Astrocyte (in vitro differentiated cells and primary cell): ENCODE results near the gene KIZ. TPM values are rescaled to one million over a fixed set of nuclear protein-coding genes. Genes with fewer than 3 reads are reported as not detected.

ENCODE experiments used
- DNase-seq: peaks from one replicate; pipeline ENCODE4 v3.0.0-alpha.2; 2010; ENCODE audit warnings: low read depth
- FAIRE-seq: peaks from 2 replicates; lab custom pipeline; 2011; peaks lifted over from hg19 to GRCh38; lab: Jason Lieb, UNC
- H2AFZ ChIP-seq: 2 replicates; pipeline ENCODE4 v1.6.0; 2012; ENCODE audit warnings: low read depth, low read length, inconsistent platforms
- H3K27ac ChIP-seq: 2 replicates; pipeline ENCODE4 v1.5.1; 2011; ENCODE audit warnings: low read depth, low read length, inconsistent platforms
- H3K27me3 ChIP-seq: 2 replicates; pipeline ENCODE4 v1.6.0; 2011; ENCODE audit warnings: low read length, inconsistent platforms; ENCODE audit not compliant: insufficient read depth
- H3K36me3 ChIP-seq: 2 replicates; pipeline ENCODE4 v1.5.1; 2011; ENCODE audit warnings: low read length, inconsistent platforms; ENCODE audit not compliant: insufficient read depth
- H3K4me1 ChIP-seq: 2 replicates; pipeline ENCODE4 v1.5.1; 2011; ENCODE audit warnings: low read length, inconsistent platforms; ENCODE audit not compliant: insufficient read depth
- H3K4me2 ChIP-seq: 2 replicates; pipeline ENCODE4 v1.6.0; 2012; ENCODE audit warnings: low read length, inconsistent platforms
- H3K4me3 ChIP-seq: 2 replicates; pipeline ENCODE4 v1.5.1; 2011; ENCODE audit warnings: low read depth, mild to moderate bottlenecking, low read length, inconsistent platforms; ENCODE audit not compliant: insufficient read depth
- H3K79me2 ChIP-seq: 2 replicates; pipeline ENCODE4 v1.6.0; 2012; ENCODE audit warnings: mild to moderate bottlenecking, low read length, inconsistent platforms; ENCODE audit not compliant: insufficient read depth
- H3K9ac ChIP-seq: 2 replicates; pipeline ENCODE4 v1.6.0; 2012; ENCODE audit warnings: mild to moderate bottlenecking, low read length, inconsistent platforms
- H3K9me3 ChIP-seq: 2 replicates; pipeline ENCODE4 v1.5.1; 2012; ENCODE audit warnings: low read depth, mild to moderate bottlenecking, low read length, inconsistent platforms; ENCODE audit not compliant: insufficient read depth
- H4K20me1 ChIP-seq: 2 replicates; pipeline ENCODE4 v1.6.0; 2012; ENCODE audit warnings: low read length, inconsistent platforms; ENCODE audit not compliant: insufficient read depth
- H3K27ac Mint-ChIP-seq: one replicate; pipeline ENCODE4 v1.8.0; 2021; ENCODE audit warnings: mild to moderate bottlenecking, mixed read lengths; ENCODE audit not compliant: unreplicated experiment
- H3K27me3 Mint-ChIP-seq: one replicate; pipeline ENCODE4 v1.8.0; 2021; ENCODE audit warnings: low read depth, mixed read lengths; ENCODE audit not compliant: unreplicated experiment
- H3K36me3 Mint-ChIP-seq: one replicate; pipeline ENCODE4 v1.8.0; 2021; ENCODE audit warnings: low read depth, mixed read lengths; ENCODE audit not compliant: unreplicated experiment
- H3K4me1 Mint-ChIP-seq: one replicate; pipeline ENCODE4 v1.8.0; 2021; ENCODE audit warnings: low read depth, mixed read lengths; ENCODE audit not compliant: unreplicated experiment
- H3K4me3 Mint-ChIP-seq: one replicate; pipeline ENCODE4 v1.8.0; 2021; ENCODE audit warnings: mild to moderate bottlenecking, moderate library complexity, mixed read lengths; ENCODE audit not compliant: unreplicated experiment
- H3K9me3 Mint-ChIP-seq: one replicate; pipeline ENCODE4 v1.8.0; 2021; ENCODE audit warnings: mild to moderate bottlenecking, mixed read lengths; ENCODE audit not compliant: unreplicated experiment
- EZH2 ChIP-seq: IDR thresholded peaks from 2 replicates; pipeline ENCODE4 v1.6.1; 2012; ENCODE audit warnings: mild to moderate bottlenecking, low read length, inconsistent platforms; ENCODE audit not compliant: insufficient read depth
- total RNA-seq: library from RNA; stranded (reverse); gene quantifications from 2 replicates; pipeline ENCODE4 v1.2.1, GENCODE V29; 2021
- TF ChIP-seq, protein P1 (sequence below): IDR thresholded peaks from 2 replicates; pipeline ENCODE4 v1.5.1; 2011; ENCODE audit warnings: low read depth, mild to moderate bottlenecking, inconsistent platforms, low read length, moderate library complexity; ENCODE audit not compliant: insufficient read depth

Gene KIZ
- total RNA-seq, 1 donor from 2014 or later = 9.7 TPM

DNA sequence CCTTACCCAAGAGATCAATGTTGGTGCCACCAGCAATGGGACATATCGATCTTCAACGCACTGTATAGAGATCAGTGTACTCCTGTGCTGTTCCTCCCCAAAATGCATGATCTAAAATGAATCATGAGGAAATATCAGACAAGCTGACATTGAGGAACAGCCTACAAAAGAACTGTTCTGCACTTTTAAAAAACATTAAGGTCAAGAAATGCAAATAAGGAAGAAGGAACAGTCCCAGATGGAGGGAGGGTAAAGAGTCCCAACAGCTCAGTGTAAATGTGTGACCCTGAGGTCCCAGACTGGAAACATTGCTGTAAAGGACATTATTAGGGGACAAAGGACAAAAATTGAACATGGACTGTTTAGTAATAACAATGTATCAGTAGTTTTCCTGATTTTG, 152.9 kb downstream of the KIZ start:
- FAIRE-seq (no peak), DNase-seq (no peak)
- no peak overlapping the region for H3K27ac ChIP-seq
- no peak overlapping the region for H3K4me2 ChIP-seq
- H3K9ac ChIP-seq = no peak overlapping the region
- no peak overlapping the region for H3K27ac Mint-ChIP-seq
- H2AFZ ChIP-seq = no peak overlapping the region
- H3K36me3 Mint-ChIP-seq = no peaks in the 10 kb centered on the region
- no peaks in the 10 kb centered on the region for H3K9me3 Mint-ChIP-seq
- no peaks in the 10 kb centered on the region for H3K36me3 ChIP-seq
- H3K4me3 ChIP-seq = no peak overlapping the region
- no peaks in the 10 kb centered on the region for H4K20me1 ChIP-seq
- peaks cover 26% of the 10 kb centered on the region for H3K27me3 Mint-ChIP-seq
- TF ChIP-seq EZH2 = no peak
- TF ChIP-seq, protein P1, sequence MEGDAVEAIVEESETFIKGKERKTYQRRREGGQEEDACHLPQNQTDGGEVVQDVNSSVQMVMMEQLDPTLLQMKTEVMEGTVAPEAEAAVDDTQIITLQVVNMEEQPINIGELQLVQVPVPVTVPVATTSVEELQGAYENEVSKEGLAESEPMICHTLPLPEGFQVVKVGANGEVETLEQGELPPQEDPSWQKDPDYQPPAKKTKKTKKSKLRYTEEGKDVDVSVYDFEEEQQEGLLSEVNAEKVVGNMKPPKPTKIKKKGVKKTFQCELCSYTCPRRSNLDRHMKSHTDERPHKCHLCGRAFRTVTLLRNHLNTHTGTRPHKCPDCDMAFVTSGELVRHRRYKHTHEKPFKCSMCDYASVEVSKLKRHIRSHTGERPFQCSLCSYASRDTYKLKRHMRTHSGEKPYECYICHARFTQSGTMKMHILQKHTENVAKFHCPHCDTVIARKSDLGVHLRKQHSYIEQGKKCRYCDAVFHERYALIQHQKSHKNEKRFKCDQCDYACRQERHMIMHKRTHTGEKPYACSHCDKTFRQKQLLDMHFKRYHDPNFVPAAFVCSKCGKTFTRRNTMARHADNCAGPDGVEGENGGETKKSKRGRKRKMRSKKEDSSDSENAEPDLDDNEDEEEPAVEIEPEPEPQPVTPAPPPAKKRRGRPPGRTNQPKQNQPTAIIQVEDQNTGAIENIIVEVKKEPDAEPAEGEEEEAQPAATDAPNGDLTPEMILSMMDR = no peak
- no peaks in the 10 kb centered on the region for H3K4me1 ChIP-seq
- H3K4me1 Mint-ChIP-seq = no peaks in the 10 kb centered on the region
- no peaks in the 10 kb centered on the region for H3K27me3 ChIP-seq
- H3K79me2 ChIP-seq = no peaks in the 10 kb centered on the region
- no peak overlapping the region for H3K4me3 Mint-ChIP-seq
- H3K9me3 ChIP-seq = no peaks in the 10 kb centered on the region

DNA sequence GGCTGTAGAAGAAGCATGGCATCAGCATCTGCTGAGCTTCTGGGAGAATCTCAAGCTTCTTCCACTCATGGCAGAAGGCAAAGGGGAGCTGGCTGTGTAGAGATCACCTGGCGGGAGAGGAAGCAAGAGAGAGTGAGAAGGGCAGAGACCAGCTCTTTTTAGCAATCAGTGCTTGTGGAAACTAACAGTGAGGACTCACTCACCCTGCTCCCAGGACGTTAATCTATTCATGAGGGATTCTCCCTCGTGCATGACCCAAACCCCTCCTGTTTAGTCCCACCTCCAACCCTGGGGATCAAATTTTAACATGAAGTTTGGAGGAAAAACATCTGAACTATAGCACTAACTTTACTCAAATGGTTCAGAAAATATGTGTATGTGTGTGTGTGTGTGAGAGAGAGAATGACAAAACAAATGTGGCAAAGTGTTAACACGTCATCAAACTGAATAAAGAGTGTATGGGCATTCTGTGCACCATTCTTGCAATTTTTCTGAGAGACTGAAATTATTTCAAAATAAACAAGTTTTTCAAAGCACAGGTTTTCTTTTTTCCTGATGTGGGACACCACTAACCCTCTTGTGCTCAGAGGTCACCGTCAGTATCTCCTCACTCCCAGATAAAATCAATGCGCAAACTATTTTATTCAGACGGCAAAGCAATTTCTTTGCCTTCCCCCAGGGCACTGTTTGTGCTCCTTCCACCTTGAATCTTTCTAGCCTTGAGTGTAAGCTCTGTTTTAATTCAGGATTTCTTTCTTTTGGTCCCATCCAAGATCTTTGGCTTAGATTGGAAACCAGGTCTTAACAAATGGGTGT, 154.0 kb downstream of the KIZ start:
- Mint-ChIP-seq H3K4me3 (no peak overlapping the region), H3K4me1 (no peaks in the 10 kb centered on the region), H3K27ac (no peak overlapping the region), H3K27me3 (peaks cover 22% of the 10 kb centered on the region), H3K9me3 (no peaks in the 10 kb centered on the region), H3K36me3 (no peaks in the 10 kb centered on the region)
- no peaks in the 10 kb centered on the region for H3K4me1 ChIP-seq
- DNase-seq (no peak), FAIRE-seq (no peak)
- no peak for TF ChIP-seq EZH2
- TF ChIP-seq, protein P1 = no peak
- H4K20me1 ChIP-seq = no peaks in the 10 kb centered on the region
- no peaks in the 10 kb centered on the region for H3K36me3 ChIP-seq
- no peak overlapping the region for H3K9ac ChIP-seq
- no peak overlapping the region for H3K27ac ChIP-seq
- H2AFZ ChIP-seq = no peak overlapping the region
- H3K4me3 ChIP-seq = no peak overlapping the region
- H3K4me2 ChIP-seq = no peak overlapping the region
- H3K79me2 ChIP-seq = no peaks in the 10 kb centered on the region
- no peaks in the 10 kb centered on the region for H3K9me3 ChIP-seq
- no peaks in the 10 kb centered on the region for H3K27me3 ChIP-seq

DNA sequence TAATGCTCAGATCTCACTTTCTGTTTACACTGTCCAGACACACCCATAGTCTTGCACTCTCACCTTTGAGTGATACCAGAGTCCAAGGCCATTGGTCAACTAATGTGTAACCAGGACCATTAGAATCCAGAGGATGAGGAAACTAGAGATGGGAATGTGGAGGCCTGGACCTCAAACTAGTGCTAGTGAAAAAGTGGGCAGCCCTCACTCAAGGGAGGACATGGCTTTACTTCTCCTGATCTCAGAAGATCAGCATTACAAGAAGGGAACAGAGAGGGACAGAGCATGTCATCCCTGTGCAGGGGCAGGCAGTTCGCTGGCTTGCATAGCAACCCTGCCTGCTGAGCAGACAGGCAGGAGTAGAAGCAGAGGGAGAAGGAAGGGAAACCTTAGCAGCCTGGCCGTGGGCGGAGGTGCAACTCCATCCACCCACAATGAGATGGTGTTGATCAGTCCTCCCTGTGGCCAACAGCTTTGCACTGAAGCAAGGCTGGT, 154.7 kb downstream of the KIZ start:
- DNase-seq (no peak), FAIRE-seq (no peak)
- H3K4me3 Mint-ChIP-seq = no peak overlapping the region
- Histone ChIP-seq H3K36me3 (no peaks in the 10 kb centered on the region), H3K9ac (no peak overlapping the region), H3K4me2 (no peak overlapping the region), H3K27me3 (no peaks in the 10 kb centered on the region), H3K27ac (no peak overlapping the region), H2AFZ (no peak overlapping the region), H3K4me1 (no peaks in the 10 kb centered on the region), H3K79me2 (no peaks in the 10 kb centered on the region), H3K4me3 (no peak overlapping the region), H4K20me1 (no peaks in the 10 kb centered on the region), H3K9me3 (no peaks in the 10 kb centered on the region)
- peaks cover 22% of the 10 kb centered on the region for H3K27me3 Mint-ChIP-seq
- TF ChIP-seq, protein P1 = no peak
- no peak for TF ChIP-seq EZH2
- no peaks in the 10 kb centered on the region for H3K4me1 Mint-ChIP-seq
- no peak overlapping the region for H3K27ac Mint-ChIP-seq
- H3K9me3 Mint-ChIP-seq = peaks cover under 1% of the 10 kb centered on the region
- peaks cover 3% of the 10 kb centered on the region for H3K36me3 Mint-ChIP-seq
